ENCODE results near the gene FHIT.

- no peak for TF ChIP-seq CTCF (IDR thresholded peaks at IDR 0.05 in 4 of 5, conservative IDR thresholded peaks at IDR 0.05 in 1 of 5)
- TF ChIP-seq POLR2A (IDR thresholded peaks at IDR 0.05) = no peak
These were observed 438.8 kb downstream of the FHIT start for GRCh38 chr3:60812502-60812901.
